ENCODE measurements around the gene PNKP. TPM values are rescaled to one million over a fixed set of nuclear protein-coding genes. Genes with fewer than 3 reads are reported as not detected.

PNKP gene
- total and polyA plus RNA-seq, 9 of the 15 experiments (the other 6 are each of a cell fraction or from before 2014, with no cell fraction given): 2.8 to 85.4 (median 25.3) TPM

DNA sequence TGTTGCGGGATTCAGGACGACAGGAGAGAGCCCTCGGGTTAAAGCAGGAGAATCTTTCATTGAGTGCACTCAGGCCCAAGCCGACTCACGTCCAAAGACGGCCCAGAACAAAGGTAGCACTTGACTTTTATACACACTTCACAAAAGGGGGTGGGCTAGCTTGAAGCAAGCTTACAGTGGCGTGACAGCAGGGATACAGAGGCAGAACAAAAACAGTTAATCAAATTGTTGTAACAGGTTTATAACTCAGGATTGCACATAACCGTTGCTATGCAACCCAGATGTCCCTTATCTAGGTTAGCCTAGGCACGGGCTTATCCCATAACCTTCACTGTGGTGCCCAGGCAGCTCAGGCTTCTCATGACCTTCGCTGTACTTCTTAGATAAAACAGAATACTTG is 47.3 kb downstream of the PNKP start (continued):
- TF ChIP-seq, protein P1, sequence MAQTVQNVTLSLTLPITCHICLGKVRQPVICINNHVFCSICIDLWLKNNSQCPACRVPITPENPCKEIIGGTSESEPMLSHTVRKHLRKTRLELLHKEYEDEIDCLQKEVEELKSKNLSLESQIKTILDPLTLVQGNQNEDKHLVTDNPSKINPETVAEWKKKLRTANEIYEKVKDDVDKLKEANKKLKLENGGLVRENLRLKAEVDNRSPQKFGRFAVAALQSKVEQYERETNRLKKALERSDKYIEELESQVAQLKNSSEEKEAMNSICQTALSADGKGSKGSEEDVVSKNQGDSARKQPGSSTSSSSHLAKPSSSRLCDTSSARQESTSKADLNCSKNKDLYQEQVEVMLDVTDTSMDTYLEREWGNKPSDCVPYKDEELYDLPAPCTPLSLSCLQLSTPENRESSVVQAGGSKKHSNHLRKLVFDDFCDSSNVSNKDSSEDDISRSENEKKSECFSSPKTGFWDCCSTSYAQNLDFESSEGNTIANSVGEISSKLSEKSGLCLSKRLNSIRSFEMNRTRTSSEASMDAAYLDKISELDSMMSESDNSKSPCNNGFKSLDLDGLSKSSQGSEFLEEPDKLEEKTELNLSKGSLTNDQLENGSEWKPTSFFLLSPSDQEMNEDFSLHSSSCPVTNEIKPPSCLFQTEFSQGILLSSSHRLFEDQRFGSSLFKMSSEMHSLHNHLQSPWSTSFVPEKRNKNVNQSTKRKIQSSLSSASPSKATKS (CRISPR knock-in tag; IDR thresholded peaks at IDR 0.05): no peak
- TF ChIP-seq ZNF217 (CRISPR knock-in tag; IDR thresholded peaks at IDR 0.05): no peak
- TF ChIP-seq TRIM28 (IDR thresholded peaks at IDR 0.05): no peak
- 0 out of 2 replicates have a peak, but pooled peaks have one; percentile 10 for TF ChIP-seq CTBP1 (IDR thresholded peaks at IDR 0.05; ENCODE audit: borderline replicate concordance)
- TF ChIP-seq, protein P2, sequence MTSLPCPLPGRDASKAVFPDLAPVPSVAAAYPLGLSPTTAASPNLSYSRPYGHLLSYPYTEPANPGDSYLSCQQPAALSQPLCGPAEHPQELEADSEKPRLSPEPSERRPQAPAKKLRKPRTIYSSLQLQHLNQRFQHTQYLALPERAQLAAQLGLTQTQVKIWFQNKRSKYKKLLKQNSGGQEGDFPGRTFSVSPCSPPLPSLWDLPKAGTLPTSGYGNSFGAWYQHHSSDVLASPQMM (CRISPR knock-in tag; IDR thresholded peaks at IDR 0.05): no peak
- TF ChIP-seq, protein P3, sequence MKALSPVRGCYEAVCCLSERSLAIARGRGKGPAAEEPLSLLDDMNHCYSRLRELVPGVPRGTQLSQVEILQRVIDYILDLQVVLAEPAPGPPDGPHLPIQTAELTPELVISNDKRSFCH (CRISPR knock-in tag; IDR thresholded peaks at IDR 0.05): no peak
- TF ChIP-seq, protein P3 (tag; IDR thresholded peaks at IDR 0.05): no peak
- TF ChIP-seq PTTG1 (tag; IDR thresholded peaks at IDR 0.05; ENCODE audit: low read depth): no peak
- no peak for TF ChIP-seq ZNF239 (CRISPR knock-in tag; IDR thresholded peaks at IDR 0.05)
- TF ChIP-seq, protein P4, sequence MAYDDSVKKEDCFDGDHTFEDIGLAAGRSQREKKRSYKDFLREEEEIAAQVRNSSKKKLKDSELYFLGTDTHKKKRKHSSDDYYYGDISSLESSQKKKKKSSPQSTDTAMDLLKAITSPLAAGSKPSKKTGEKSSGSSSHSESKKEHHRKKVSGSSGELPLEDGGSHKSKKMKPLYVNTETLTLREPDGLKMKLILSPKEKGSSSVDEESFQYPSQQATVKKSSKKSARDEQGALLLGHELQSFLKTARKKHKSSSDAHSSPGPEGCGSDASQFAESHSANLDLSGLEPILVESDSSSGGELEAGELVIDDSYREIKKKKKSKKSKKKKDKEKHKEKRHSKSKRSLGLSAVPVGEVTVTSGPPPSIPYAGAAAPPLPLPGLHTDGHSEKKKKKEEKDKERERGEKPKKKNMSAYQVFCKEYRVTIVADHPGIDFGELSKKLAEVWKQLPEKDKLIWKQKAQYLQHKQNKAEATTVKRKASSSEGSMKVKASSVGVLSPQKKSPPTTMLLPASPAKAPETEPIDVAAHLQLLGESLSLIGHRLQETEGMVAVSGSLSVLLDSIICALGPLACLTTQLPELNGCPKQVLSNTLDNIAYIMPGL (CRISPR knock-in tag; IDR thresholded peaks at IDR 0.05): no peak
- no peak for TF ChIP-seq ZNF507 (tag; conservative IDR thresholded peaks at IDR 0.05)
- TF ChIP-seq ERF (CRISPR knock-in tag; IDR thresholded peaks at IDR 0.05): no peak
- no peak for TF ChIP-seq ZNF445 (CRISPR knock-in tag; IDR thresholded peaks at IDR 0.05; ENCODE audit: low read depth)
- TF ChIP-seq, protein P5, sequence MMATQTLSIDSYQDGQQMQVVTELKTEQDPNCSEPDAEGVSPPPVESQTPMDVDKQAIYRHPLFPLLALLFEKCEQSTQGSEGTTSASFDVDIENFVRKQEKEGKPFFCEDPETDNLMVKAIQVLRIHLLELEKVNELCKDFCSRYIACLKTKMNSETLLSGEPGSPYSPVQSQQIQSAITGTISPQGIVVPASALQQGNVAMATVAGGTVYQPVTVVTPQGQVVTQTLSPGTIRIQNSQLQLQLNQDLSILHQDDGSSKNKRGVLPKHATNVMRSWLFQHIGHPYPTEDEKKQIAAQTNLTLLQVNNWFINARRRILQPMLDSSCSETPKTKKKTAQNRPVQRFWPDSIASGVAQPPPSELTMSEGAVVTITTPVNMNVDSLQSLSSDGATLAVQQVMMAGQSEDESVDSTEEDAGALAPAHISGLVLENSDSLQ (IDR thresholded peaks at IDR 0.05): peak; percentile 37; the same call in 1 of the 2 replicates
- TF ChIP-seq, protein P6, sequence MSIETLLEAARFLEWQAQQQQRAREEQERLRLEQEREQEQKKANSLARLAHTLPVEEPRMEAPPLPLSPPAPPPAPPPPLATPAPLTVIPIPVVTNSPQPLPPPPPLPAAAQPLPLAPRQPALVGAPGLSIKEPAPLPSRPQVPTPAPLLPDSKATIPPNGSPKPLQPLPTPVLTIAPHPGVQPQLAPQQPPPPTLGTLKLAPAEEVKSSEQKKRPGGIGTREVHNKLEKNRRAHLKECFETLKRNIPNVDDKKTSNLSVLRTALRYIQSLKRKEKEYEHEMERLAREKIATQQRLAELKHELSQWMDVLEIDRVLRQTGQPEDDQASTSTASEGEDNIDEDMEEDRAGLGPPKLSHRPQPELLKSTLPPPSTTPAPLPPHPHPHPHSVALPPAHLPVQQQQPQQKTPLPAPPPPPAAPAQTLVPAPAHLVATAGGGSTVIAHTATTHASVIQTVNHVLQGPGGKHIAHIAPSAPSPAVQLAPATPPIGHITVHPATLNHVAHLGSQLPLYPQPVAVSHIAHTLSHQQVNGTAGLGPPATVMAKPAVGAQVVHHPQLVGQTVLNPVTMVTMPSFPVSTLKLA (conservative IDR thresholded peaks at IDR 0.05): no peak
- TF ChIP-seq ZKSCAN1 (IDR thresholded peaks at IDR 0.05; ENCODE audit: low read depth, low read length): no peak
- no peak for TF ChIP-seq U2AF1 (optimal IDR thresholded peaks at IDR 0.05; ENCODE audit: low read depth, low read length)
- TF ChIP-seq GATAD2A (IDR thresholded peaks at IDR 0.05): no peak
- peak; percentile 91 for TF ChIP-seq RFX1 (IDR thresholded peaks at IDR 0.05)
- TF ChIP-seq, protein P7, sequence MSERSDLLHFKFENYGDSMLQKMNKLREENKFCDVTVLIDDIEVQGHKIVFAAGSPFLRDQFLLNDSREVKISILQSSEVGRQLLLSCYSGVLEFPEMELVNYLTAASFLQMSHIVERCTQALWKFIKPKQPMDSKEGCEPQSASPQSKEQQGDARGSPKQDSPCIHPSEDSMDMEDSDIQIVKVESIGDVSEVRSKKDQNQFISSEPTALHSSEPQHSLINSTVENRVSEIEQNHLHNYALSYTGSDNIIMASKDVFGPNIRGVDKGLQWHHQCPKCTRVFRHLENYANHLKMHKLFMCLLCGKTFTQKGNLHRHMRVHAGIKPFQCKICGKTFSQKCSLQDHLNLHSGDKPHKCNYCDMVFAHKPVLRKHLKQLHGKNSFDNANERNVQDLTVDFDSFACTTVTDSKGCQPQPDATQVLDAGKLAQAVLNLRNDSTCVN (CRISPR knock-in tag; IDR thresholded peaks at IDR 0.05): no peak
- no peak for TF ChIP-seq POLR2A (conservative IDR thresholded peaks at IDR 0.05)
- no peak for TF ChIP-seq BCOR (IDR thresholded peaks at IDR 0.05)
- no peak for TF ChIP-seq LCOR (CRISPR knock-in tag; IDR thresholded peaks at IDR 0.05)
- no peak for TF ChIP-seq ZBTB17 (CRISPR knock-in tag; IDR thresholded peaks at IDR 0.05)
